HepG2 (cell line): ENCODE measurements around the gene PDK2. TPM values are rescaled to one million over a fixed set of nuclear protein-coding genes. Genes with fewer than 3 reads are reported as not detected.
A peak's percentile ranks its signal among the peaks of the same experiment; 100 is the strongest.

Experiments used
- ATAC-seq: fragments of 200-7000 bp; cut with Tn5 transposase; 3 replicates; pipeline ENCODE4 v1.9.1; 2020; ENCODE audit warnings: mild to moderate bottlenecking, moderate library complexity
- BruUV-seq: library from RNA; stranded (reverse); fragments of 400-500 nt; replicated peaks from 2 replicates; lab custom pipeline; 2021; lab: Mats Ljungman, UMichigan
- CTCF ChIA-PET: fragments of 300-600 bp; formaldehyde crosslinking; extraction: SDS; loops from one replicate; lab custom pipeline; 2021; ENCODE audit warnings: low total read pairs, inconsistent platforms, low intra/inter-chr PET ratio; lab: Yijun Ruan, JAX
- POLR2A ChIA-PET: fragments of 350-600 bp; sonication (Branson Sonifier 250); formaldehyde crosslinking; loops from one replicate; lab custom pipeline; 2020; ENCODE audit warnings: antibody characterized with exemption, inconsistent platforms; lab: Yijun Ruan, JAX
- DNase-seq: peaks from one replicate; pipeline ENCODE4 v3.0.0-alpha.2; 2015; ENCODE audit warnings: low spot score
- FAIRE-seq: peaks from 3 replicates; lab custom pipeline; 2011; peaks lifted over from hg19 to GRCh38; lab: Jason Lieb, UNC
- H2AFZ ChIP-seq: one replicate; pipeline ENCODE4 v1.6.1; 2011; ENCODE audit warnings: low read length, inconsistent platforms
- H3K27ac ChIP-seq: fragments of 300-600 bp; 3 replicates; pipeline ENCODE4 v1.8.0; 2011; ENCODE audit warnings: mixed run types, mild to moderate bottlenecking, mixed read lengths, low read length, inconsistent platforms; ENCODE audit not compliant: insufficient read depth; ENCODE audit errors: extremely low read length
- H3K27me3 ChIP-seq, 2 experiments: fragments of 200-600 bp in 1 of 2; 2 replicates in 1 of 2; 3 replicates in 1 of 2; pipeline versions ENCODE4 v1.6.0 to v1.8.0; 2011; ENCODE audit warnings: low read length in 2 of 2, mild to moderate bottlenecking in 2 of 2, moderate library complexity in 2 of 2, inconsistent platforms in 1 of 2; ENCODE audit not compliant: insufficient read depth in 2 of 2, control insufficient read depth in 1 of 2
- H3K36me3 ChIP-seq, 2 experiments: fragments of 200-600 bp in 1 of 2; replicated peaks in 1 of 2; 2 replicates in 1 of 2; 3 replicates in 1 of 2; pipeline versions ENCODE4 v1.5.1 to v1.8.0; 2011; ENCODE audit warnings: low read length in 2 of 2, inconsistent platforms in 1 of 2; ENCODE audit not compliant: insufficient read depth in 2 of 2, control insufficient read depth in 1 of 2
- H3K4me1 ChIP-seq: 2 replicates; pipeline ENCODE4 v1.5.1; 2012; ENCODE audit warnings: low read length, inconsistent platforms; ENCODE audit not compliant: insufficient read depth
- H3K4me2 ChIP-seq: 2 replicates; pipeline ENCODE4 v1.6.0; 2011; ENCODE audit warnings: low read depth, low read length, inconsistent platforms
- H3K4me3 ChIP-seq, 3 experiments: fragments of 200-600 bp in 1 of 3; sonication (generic), shearing (Covaris generic) in 1 of 3; replicated peaks in 1 of 3; 2 replicates each; pipeline ENCODE4 v1.5.1; 2011 to 2016; ENCODE audit warnings: low read length in 3 of 3, inconsistent platforms in 2 of 3, low read depth in 2 of 3, mild to moderate bottlenecking in 2 of 3, control low read depth in 1 of 3, mixed read lengths in 1 of 3; ENCODE audit not compliant: insufficient read depth in 1 of 3
- H3K79me2 ChIP-seq: one replicate; pipeline ENCODE4 v1.6.1; 2011; ENCODE audit warnings: low read length, inconsistent platforms; ENCODE audit not compliant: insufficient read depth
- H3K9ac ChIP-seq: 2 replicates; pipeline ENCODE4 v1.6.0; 2011; ENCODE audit warnings: mild to moderate bottlenecking, low read depth, low read length, inconsistent platforms; ENCODE audit not compliant: insufficient read depth
- H3K9me3 ChIP-seq: 2 replicates; pipeline ENCODE4 v1.5.1; 2012; ENCODE audit warnings: mild to moderate bottlenecking, low read length
- H4K20me1 ChIP-seq: 2 replicates; pipeline ENCODE4 v1.6.0; 2011; ENCODE audit warnings: inconsistent platforms, mild to moderate bottlenecking, low read length, moderate library complexity; ENCODE audit not compliant: insufficient read depth
- CREM ChIP-seq, 2 experiments: sonication (generic) in 1 of 2; formaldehyde crosslinking in 1 of 2; IDR thresholded peaks; 2 replicates each; pipeline versions ENCODE4 v1.4.0 to v1.6.1; 2016 to 2020; ENCODE audit warnings: antibody characterized with exemption in 1 of 2, mild to moderate bottlenecking in 1 of 2, missing genetic modification reagents in 1 of 2
- DRAP1 ChIP-seq: IDR thresholded peaks from 2 replicates; pipeline ENCODE4 v1.6.1; 2016; ENCODE audit warnings: missing genetic modification reagents, missing compliant biosample characterization
- FOSL2 ChIP-seq: sonication (generic); formaldehyde crosslinking; IDR thresholded peaks from 2 replicates; pipeline ENCODE4 v1.4.0; 2020; ENCODE audit warnings: missing genetic modification reagents
- NR2F2 ChIP-seq: IDR thresholded peaks from 2 replicates; pipeline ENCODE4 v1.6.1; 2012; ENCODE audit warnings: low read depth, inconsistent platforms, borderline replicate concordance
- PBX3 ChIP-seq: sonication (generic); formaldehyde crosslinking; IDR thresholded peaks from 2 replicates; pipeline ENCODE4 v1.8.1; 2023; ENCODE audit warnings: missing genetic modification reagents, inconsistent platforms, borderline replicate concordance
- PHF20 ChIP-seq: sonication (generic); formaldehyde crosslinking; IDR thresholded peaks from 2 replicates; pipeline ENCODE4 v1.5.0; 2020; ENCODE audit warnings: mild to moderate bottlenecking, missing genetic modification reagents
- SP140L ChIP-seq: sonication (generic); formaldehyde crosslinking; IDR thresholded peaks from 2 replicates; pipeline ENCODE4 v1.4.0; 2020; ENCODE audit warnings: missing genetic modification reagents, borderline replicate concordance
- ZNF263 ChIP-seq: sonication (generic); formaldehyde crosslinking; IDR thresholded peaks from 2 replicates; pipeline ENCODE4 v1.4.0; 2020; ENCODE audit warnings: missing genetic modification reagents
- ZNF274 ChIP-seq: sonication (generic); formaldehyde crosslinking; IDR thresholded peaks from 2 replicates; pipeline ENCODE4 v1.5.1; 2020; ENCODE audit warnings: mild to moderate bottlenecking, missing genetic modification reagents
- WGBS: methylation state at CpG from one replicate; pipeline ENCODE4 v1.1.6; 2017; ENCODE audit warnings: low lambda C conversion rate; 5-methylcytosine and 5-hydroxymethylcytosine counted together
- in situ Hi-C: cut with HindIII; loops from 2 replicates; pipeline ENCODE4 v1.10.0; 2017; ENCODE audit warnings: low pct_unique_long_range_greater_than_20kb; ENCODE audit not compliant: extremely low pct_ligation_motif_present
- intact Hi-C: fragments of 100-400 bp; cut with micrococcal nuclease; formaldehyde crosslinking; loops from one replicate; pipeline ENCODE4 v1.10.0; 2022; ENCODE audit not compliant: unreplicated experiment
- polyA plus RNA-seq, 8 experiments: library from polyadenylated mRNA; depleted of rRNA in 3 of 8; stranded (reverse) in 7 of 8; unstranded in 1 of 8; fragments of >200 nt; fragmentation: Illumina TruSeq in 4 of 8; extraction: Trizol in 4 of 8; gene quantifications; 2 replicates each; pipeline versions ENCODE4 v1.2.1 to v1.2.3, GENCODE V29; 2011 to 2016; ENCODE audit warnings: low read depth in 4 of 8, missing spikeins in 1 of 8, mixed read lengths in 1 of 8; ENCODE audit not compliant: insufficient read depth in 1 of 8
- total RNA-seq, 5 experiments: library from RNA; depleted of rRNA; stranded (reverse); fragments of >200 nt; fragmentation: Illumina TruSeq; extraction: Trizol; gene quantifications; 2 replicates each; pipeline ENCODE4 v1.2.3, GENCODE V29; 2016; ENCODE audit warnings: low read depth in 1 of 5
- TF ChIP-seq, protein P1 (sequence below): sonication (generic); formaldehyde crosslinking; IDR thresholded peaks from 2 replicates; pipeline ENCODE4 v1.4.0; 2020; ENCODE audit warnings: mild to moderate bottlenecking, missing genetic modification reagents
- TF ChIP-seq, protein P2 (sequence below): sonication (generic); formaldehyde crosslinking; IDR thresholded peaks from 2 replicates; pipeline ENCODE4 v1.5.1; 2020; ENCODE audit warnings: mild to moderate bottlenecking, missing genetic modification reagents, moderate library complexity

The PDK2 gene
- total and polyA plus RNA-seq, 2 of the 13 experiments (the other 11 are each of a cell fraction or from before 2014, with no cell fraction given) = 18.5 to 59.7 TPM

DNA sequence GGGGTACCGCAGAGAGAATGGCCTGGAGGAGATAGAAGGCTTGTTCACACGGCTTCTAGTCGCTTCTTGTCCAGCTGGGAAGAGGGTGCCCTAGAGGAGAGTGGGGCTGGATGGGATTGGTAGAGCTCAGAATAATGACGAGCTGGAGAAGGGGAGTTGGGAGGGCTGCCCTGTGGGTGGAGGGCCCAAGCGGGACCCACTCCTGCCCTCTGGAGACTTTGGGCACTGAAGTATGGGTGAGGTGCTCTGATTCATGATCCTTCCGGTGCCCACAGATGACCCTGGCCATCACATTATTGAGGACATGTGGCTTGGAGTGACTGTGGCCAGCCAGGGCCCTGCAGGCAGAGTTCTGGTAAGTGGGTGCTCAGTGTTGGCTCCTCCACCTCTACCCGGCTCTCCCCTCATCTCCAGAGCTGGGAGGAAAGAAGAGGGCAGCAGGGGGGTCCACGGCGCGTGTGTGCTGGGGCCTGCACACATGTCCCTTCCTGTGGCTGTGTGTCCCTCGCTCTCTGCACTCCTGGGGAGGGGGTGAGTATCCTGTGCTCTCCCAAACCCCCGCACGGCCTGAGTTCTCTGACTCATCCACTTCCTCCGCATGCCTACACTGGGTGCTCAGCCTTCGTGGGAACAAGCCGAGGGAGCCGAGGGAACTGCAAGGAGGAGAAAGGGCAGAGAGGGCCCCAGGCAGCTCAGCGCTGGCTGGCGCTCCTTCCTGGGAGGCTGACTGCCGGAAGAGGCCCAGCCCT is 30.7 kb upstream of the PDK2 start:
- 9% methylated on average over 11 of the region's 20 CpGs for WGBS
- no peak overlapping the region for H3K9ac ChIP-seq
- ATAC-seq (peak; percentile 60), DNase-seq (no peak), FAIRE-seq (no peak)
- H3K27me3 ChIP-seq = peaks cover 9 to 49% of the 10 kb centered on the region in 2 experiments
- CTCF ChIA-PET = no interaction called here
- H4K20me1 ChIP-seq = no peaks in the 10 kb centered on the region
- peak overlapping the region in 1 of 3 experiments; percentile 25; a peak in 1 of 6 replicates for H3K4me3 ChIP-seq
- no peaks in the 10 kb centered on the region for H3K36me3 ChIP-seq
- in situ Hi-C loops = no loop called here
- H3K4me2 ChIP-seq = peak overlapping the region; percentile 20
- H3K27ac ChIP-seq = no peak overlapping the region
- TF ChIP-seq SP140L (CRISPR knock-in tag) = no peak
- no peak for TF ChIP-seq PBX3
- TF ChIP-seq, protein P1, sequence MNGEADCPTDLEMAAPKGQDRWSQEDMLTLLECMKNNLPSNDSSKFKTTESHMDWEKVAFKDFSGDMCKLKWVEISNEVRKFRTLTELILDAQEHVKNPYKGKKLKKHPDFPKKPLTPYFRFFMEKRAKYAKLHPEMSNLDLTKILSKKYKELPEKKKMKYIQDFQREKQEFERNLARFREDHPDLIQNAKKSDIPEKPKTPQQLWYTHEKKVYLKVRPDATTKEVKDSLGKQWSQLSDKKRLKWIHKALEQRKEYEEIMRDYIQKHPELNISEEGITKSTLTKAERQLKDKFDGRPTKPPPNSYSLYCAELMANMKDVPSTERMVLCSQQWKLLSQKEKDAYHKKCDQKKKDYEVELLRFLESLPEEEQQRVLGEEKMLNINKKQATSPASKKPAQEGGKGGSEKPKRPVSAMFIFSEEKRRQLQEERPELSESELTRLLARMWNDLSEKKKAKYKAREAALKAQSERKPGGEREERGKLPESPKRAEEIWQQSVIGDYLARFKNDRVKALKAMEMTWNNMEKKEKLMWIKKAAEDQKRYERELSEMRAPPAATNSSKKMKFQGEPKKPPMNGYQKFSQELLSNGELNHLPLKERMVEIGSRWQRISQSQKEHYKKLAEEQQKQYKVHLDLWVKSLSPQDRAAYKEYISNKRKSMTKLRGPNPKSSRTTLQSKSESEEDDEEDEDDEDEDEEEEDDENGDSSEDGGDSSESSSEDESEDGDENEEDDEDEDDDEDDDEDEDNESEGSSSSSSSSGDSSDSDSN (CRISPR knock-in tag) = peak; percentile 38; the same call in 1 of the 2 replicates
- no peak for TF ChIP-seq DRAP1 (CRISPR knock-in tag)
- no peak for TF ChIP-seq CREM (IDR thresholded peaks at IDR 0.05)
- no peak for TF ChIP-seq CREM (CRISPR knock-in tag; IDR thresholded peaks at IDR 0.05)
- TF ChIP-seq ZNF274 (CRISPR knock-in tag) = no peak
- 0 out of 2 replicates have a peak, but pooled peaks have one; percentile 19 for TF ChIP-seq ZNF263 (CRISPR knock-in tag)
- TF ChIP-seq, protein P2, sequence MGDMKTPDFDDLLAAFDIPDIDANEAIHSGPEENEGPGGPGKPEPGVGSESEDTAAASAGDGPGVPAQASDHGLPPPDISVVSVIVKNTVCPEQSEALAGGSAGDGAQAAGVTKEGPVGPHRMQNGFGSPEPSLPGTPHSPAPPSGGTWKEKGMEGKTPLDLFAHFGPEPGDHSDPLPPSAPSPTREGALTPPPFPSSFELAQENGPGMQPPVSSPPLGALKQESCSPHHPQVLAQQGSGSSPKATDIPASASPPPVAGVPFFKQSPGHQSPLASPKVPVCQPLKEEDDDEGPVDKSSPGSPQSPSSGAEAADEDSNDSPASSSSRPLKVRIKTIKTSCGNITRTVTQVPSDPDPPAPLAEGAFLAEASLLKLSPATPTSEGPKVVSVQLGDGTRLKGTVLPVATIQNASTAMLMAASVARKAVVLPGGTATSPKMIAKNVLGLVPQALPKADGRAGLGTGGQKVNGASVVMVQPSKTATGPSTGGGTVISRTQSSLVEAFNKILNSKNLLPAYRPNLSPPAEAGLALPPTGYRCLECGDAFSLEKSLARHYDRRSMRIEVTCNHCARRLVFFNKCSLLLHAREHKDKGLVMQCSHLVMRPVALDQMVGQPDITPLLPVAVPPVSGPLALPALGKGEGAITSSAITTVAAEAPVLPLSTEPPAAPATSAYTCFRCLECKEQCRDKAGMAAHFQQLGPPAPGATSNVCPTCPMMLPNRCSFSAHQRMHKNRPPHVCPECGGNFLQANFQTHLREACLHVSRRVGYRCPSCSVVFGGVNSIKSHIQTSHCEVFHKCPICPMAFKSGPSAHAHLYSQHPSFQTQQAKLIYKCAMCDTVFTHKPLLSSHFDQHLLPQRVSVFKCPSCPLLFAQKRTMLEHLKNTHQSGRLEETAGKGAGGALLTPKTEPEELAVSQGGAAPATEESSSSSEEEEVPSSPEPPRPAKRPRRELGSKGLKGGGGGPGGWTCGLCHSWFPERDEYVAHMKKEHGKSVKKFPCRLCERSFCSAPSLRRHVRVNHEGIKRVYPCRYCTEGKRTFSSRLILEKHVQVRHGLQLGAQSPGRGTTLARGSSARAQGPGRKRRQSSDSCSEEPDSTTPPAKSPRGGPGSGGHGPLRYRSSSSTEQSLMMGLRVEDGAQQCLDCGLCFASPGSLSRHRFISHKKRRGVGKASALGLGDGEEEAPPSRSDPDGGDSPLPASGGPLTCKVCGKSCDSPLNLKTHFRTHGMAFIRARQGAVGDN = peak; percentile 53
- no peak for TF ChIP-seq PHF20 (CRISPR knock-in tag)
- TF ChIP-seq NR2F2 = no peak
- peak; percentile 51 for TF ChIP-seq FOSL2
- intact Hi-C loops = no loop called here
- no TSS peak for BruUV-seq
- peaks cover 10% of the 10 kb centered on the region; the same call in 1 of the 2 replicates for H3K4me1 ChIP-seq
- POLR2A ChIA-PET = no interaction called here
- H3K79me2 ChIP-seq = no peaks in the 10 kb centered on the region
- no peak overlapping the region for H2AFZ ChIP-seq
- H3K9me3 ChIP-seq = no peaks in the 10 kb centered on the region
